ENCODE results near the gene FBXW7. TPM values are rescaled to one million over a fixed set of nuclear protein-coding genes. Genes with fewer than 3 reads are reported as not detected.

Gene FBXW7
- total RNA-seq, 6 experiments from 2014 or later = 12.9 to 25.5 (median 17.6) TPM

DNA sequence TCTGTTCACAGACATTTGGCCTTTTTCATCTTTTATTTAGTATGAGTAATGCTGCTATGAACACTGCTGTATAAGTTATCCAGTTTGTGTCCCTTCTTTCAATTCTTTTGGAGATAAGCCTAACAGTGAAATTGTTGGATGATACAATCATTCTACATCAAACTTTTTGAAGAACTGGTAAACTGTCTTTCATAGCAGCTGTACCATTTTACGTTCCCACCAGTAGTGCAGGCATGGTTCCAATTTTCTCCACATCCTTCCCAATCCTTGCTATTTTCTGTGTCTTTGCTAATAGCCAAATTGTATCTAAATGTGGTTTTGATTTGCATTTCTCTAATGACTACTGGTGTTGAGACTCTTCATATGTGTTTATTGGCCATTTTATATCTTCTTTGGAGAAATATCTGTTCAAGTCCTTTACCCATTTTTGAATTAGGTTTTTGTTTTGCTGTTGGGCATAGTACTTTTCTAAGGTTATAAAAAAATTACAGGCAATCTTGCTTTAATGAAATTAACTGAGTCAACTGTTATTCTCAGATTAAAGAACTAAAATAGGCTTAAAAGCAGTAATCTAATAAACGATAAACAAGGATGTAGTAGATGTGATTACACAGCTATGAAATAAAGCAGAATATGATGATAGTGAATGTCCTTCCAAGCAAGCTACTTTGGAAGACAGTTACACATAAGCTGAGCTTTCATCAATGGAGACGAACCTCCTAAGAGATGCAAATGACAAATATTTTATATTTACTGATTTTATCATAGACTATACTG is 57.2 kb downstream of the FBXW7 start:
- H3K4me1 ChIP-seq = peaks cover 0 to 33% (median 4%) of the 10 kb centered on the region in 4 donors
- H3K36me3 ChIP-seq = no peaks in the 10 kb centered on the region
- no peak overlapping the region for H3K4me3 ChIP-seq
- H3K27me3 ChIP-seq = no peaks in the 10 kb centered on the region
- no peak for ATAC-seq
- DNase-seq = no peak
- H3K9me3 ChIP-seq = no peaks in the 10 kb centered on the region
- H3K27ac ChIP-seq = peak overlapping the region in 1 of 3 donors; percentile 26
- intact Hi-C loops (cut with DNase I) = no loop called here
- WGBS (ENCODE audit: insufficient coverage, low coverage, low lambda C conversion rate, missing lambda C conversion rate) = 69% methylated on average over 3 of the region's 3 CpGs
- TF ChIP-seq, protein P1, sequence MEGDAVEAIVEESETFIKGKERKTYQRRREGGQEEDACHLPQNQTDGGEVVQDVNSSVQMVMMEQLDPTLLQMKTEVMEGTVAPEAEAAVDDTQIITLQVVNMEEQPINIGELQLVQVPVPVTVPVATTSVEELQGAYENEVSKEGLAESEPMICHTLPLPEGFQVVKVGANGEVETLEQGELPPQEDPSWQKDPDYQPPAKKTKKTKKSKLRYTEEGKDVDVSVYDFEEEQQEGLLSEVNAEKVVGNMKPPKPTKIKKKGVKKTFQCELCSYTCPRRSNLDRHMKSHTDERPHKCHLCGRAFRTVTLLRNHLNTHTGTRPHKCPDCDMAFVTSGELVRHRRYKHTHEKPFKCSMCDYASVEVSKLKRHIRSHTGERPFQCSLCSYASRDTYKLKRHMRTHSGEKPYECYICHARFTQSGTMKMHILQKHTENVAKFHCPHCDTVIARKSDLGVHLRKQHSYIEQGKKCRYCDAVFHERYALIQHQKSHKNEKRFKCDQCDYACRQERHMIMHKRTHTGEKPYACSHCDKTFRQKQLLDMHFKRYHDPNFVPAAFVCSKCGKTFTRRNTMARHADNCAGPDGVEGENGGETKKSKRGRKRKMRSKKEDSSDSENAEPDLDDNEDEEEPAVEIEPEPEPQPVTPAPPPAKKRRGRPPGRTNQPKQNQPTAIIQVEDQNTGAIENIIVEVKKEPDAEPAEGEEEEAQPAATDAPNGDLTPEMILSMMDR (IDR thresholded peaks at IDR 0.05) = no peak
- no peak for TF ChIP-seq POLR2A (IDR thresholded peaks at IDR 0.05)

- Histone ChIP-seq H3K9me3 (no peaks in the 10 kb centered on the region), H3K4me1 (peaks cover 0 to 33% (median 4%) of the 10 kb centered on the region in 4 donors), H3K36me3 (no peaks in the 10 kb centered on the region), H3K27ac (no peak overlapping the region), H3K27me3 (no peaks in the 10 kb centered on the region), H3K4me3 (no peak overlapping the region)
- no peak for DNase-seq
- no peak for TF ChIP-seq POLR2A (IDR thresholded peaks at IDR 0.05)
- 77% methylated on average over 2 of the region's 2 CpGs for WGBS (ENCODE audit: insufficient coverage, low coverage, low lambda C conversion rate, missing lambda C conversion rate)
- intact Hi-C loops (cut with DNase I) = no loop called here
- peak; percentile 20 to 51 (median 30) for ATAC-seq
These were observed 59.1 kb downstream of the FBXW7 start for GRCh38 chr4:152476796-152477195.

GRCh38 chr4:152471251-152471792 is 64.6 kb downstream of the FBXW7 start:
- no peak for DNase-seq
- Histone ChIP-seq H3K9me3 (no peaks in the 10 kb centered on the region), H3K27ac (no peak overlapping the region), H3K4me1 (peaks cover 0 to 4% (median 0%) of the 10 kb centered on the region in 4 donors), H3K36me3 (no peaks in the 10 kb centered on the region), H3K27me3 (no peaks in the 10 kb centered on the region), H3K4me3 (no peak overlapping the region)
- 95% methylated on average over 3 of the region's 3 CpGs for WGBS (ENCODE audit: insufficient coverage, low coverage, low lambda C conversion rate, missing lambda C conversion rate)
- TF ChIP-seq, protein P1 (IDR thresholded peaks at IDR 0.05) = no peak
- no peak for TF ChIP-seq POLR2A (IDR thresholded peaks at IDR 0.05)
- ATAC-seq = no peak
- intact Hi-C loops (cut with DNase I) = no loop called here

DNA sequence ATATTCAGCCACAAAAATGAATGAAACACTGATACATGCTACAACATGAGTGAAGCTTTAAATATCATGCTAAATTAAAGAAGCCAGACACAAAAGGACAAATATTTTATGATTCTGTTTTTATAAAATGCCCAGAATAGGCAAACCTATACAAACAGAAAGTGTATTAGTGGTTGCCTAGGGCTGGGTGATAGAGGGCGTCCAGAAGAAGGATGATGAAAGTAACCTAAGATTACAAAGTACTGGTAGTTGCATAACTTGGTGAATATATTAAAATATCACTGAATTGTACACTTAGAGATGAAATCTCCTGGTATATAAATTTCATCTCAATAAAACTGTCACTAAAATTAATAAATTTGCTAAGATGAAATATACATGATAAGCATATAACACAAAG is 67.5 kb downstream of the FBXW7 start:
- peak; percentile 59 to 81 (median 67) for ATAC-seq
- DNase-seq = no peak
- no peaks in the 10 kb centered on the region for H3K9me3 ChIP-seq

More for the DNA sequence above, 67.5 kb downstream of the FBXW7 start:
- no peak overlapping the region for H3K27ac ChIP-seq
- H3K27me3 ChIP-seq = no peaks in the 10 kb centered on the region
- TF ChIP-seq, protein P1 (IDR thresholded peaks at IDR 0.05) = no peak
- no peak for TF ChIP-seq POLR2A (IDR thresholded peaks at IDR 0.05)
- peaks cover 0 to 12% (median 4%) of the 10 kb centered on the region in 4 donors for H3K4me1 ChIP-seq
- 22% methylated on average over 1 of the region's 1 CpG for WGBS (ENCODE audit: insufficient coverage, low coverage, low lambda C conversion rate, missing lambda C conversion rate)
- H3K36me3 ChIP-seq = no peaks in the 10 kb centered on the region
- intact Hi-C loops (cut with DNase I) = no loop called here
- H3K4me3 ChIP-seq = no peak overlapping the region
